Measurements from ENCODE around the gene SENP7.

SENP7 gene

DNA sequence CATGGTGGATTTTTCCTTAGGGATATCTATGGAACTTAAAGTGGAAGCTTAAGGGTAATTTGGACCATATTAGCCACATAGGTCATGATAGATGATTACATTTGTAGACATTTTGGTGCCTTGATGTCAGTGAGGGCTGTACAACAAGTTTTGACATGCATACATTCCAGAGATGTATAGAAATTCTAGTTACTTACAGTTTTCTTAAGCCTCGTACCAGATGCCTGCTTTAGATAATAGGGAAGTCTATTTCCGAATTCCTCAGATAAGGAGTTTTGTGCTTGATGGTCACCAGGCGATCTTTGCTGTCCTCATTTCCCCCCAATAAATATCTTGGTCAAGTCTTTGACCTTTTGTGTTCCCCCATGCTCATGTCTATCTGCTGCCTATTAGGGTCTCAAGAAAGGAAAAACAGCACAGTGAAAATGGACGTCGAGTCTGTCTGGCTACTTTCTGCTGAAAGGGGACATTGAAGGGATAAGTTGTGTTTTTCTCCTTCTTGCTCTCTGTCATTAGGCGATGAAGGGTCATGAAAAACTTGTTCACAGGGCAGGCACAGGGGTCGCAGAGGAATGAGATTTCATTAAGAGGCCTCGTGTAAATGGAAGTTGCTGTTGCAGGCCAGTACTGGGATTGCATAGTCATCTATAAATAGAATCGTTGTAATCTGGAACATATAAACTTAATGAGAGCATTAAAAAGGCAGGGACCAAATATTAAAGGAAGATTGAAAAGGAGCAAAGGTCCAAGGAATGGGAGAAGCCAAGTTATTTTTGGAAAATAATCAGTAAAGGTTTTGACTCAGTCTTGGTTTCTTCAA lies 20.0 kb upstream of the SENP7 start:
- DNase-seq (ENCODE audit: low read depth, low spot score) = no peak
- CTCF ChIA-PET = no interaction called here
- TF ChIP-seq CTCF (IDR thresholded peaks at IDR 0.05; ENCODE audit: insufficient read depth, low read length, missing control alignments) = no peak
- POLR2A ChIA-PET = no interaction called here
- no peak overlapping the region for H3K4me3 ChIP-seq (ENCODE audit: low read depth, low read length)

DNA sequence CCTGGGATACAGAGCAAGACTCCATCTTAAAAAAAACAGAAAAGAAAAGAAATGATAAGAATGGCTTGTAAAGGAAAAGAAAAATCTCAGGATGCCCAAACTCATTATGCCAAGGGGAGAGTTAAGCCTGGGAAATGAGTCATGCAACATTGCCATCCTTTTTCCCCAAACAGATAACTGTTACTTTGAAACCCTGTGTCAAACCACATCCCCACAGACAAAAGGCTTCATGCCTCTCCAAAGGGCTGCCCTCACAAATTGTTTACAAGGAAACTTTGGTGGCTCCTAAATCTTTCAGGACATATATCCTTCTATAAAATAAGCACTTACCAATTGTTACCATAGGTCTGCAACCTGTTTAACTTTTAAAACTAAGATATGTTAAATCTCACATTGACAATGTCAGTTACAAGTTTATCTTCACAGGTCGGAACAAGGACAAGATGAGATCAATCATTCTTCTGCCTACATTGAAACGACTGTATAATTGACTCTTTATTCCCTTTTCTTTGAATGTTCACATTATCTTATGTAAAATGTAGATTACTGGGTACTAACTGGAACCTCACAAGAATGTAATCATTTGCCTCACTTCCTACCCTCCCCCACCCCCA lies 18.6 kb upstream of the SENP7 start:
- H3K4me3 ChIP-seq (ENCODE audit: low read depth, low read length) = no peak overlapping the region
- TF ChIP-seq CTCF (IDR thresholded peaks at IDR 0.05; ENCODE audit: insufficient read depth, low read length, missing control alignments) = no peak
- CTCF ChIA-PET = no interaction called here
- POLR2A ChIA-PET = no interaction called here
- no peak for DNase-seq (ENCODE audit: low read depth, low spot score)

DNA sequence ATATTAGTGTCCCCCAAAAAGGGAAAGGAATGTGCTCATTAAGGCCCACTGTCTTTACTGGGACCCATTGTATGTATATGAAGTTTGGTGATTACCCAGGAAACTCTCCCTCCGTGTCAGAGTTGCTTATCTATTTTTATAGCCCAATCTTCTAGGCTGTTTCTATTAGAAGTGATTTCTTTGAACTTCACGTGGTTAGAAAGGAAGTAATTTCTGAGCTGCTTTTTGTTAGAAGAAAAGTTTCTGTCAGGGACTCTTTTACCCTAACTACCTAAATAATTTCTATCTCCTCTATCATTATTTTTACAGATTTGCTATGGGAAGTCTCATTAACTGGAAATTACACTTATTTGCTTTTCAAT lies 17.7 kb upstream of the SENP7 start:
- no peak for DNase-seq (ENCODE audit: low read depth, low spot score)
- no peak overlapping the region for H3K4me3 ChIP-seq (ENCODE audit: low read depth, low read length)
- CTCF ChIA-PET = interaction anchor here (1.1 kb wide), 1 partner anchor 9 kb away, joined by 3 read pairs; no protein-coding TSS in a partner anchor
- TF ChIP-seq CTCF (IDR thresholded peaks at IDR 0.05; ENCODE audit: insufficient read depth, low read length, missing control alignments) = no peak
- POLR2A ChIA-PET = no interaction called here

GRCh38 chr3:101529816-101530685 lies 17.0 kb upstream of the SENP7 start:
- CTCF ChIA-PET = interaction anchor here (0.9 to 1.1 kb wide), 2 partner anchors 10 to 13 kb away, joined by 3 to 4 read pairs; no protein-coding TSS in a partner anchor
- DNase-seq (ENCODE audit: low read depth, low spot score) = no peak
- no peak overlapping the region for H3K4me3 ChIP-seq (ENCODE audit: low read depth, low read length)
- TF ChIP-seq CTCF (IDR thresholded peaks at IDR 0.05; ENCODE audit: insufficient read depth, low read length, missing control alignments) = no peak
- POLR2A ChIA-PET = no interaction called here

- no peak for DNase-seq (ENCODE audit: low read depth, low spot score)
- no peak for TF ChIP-seq CTCF (IDR thresholded peaks at IDR 0.05; ENCODE audit: insufficient read depth, low read length, missing control alignments)
- POLR2A ChIA-PET = no interaction called here
- CTCF ChIA-PET = no interaction called here
- no peak overlapping the region for H3K4me3 ChIP-seq (ENCODE audit: low read depth, low read length)
Observed at GRCh38 chr3:101527906-101528305, 14.9 kb upstream of the SENP7 start.

DNA sequence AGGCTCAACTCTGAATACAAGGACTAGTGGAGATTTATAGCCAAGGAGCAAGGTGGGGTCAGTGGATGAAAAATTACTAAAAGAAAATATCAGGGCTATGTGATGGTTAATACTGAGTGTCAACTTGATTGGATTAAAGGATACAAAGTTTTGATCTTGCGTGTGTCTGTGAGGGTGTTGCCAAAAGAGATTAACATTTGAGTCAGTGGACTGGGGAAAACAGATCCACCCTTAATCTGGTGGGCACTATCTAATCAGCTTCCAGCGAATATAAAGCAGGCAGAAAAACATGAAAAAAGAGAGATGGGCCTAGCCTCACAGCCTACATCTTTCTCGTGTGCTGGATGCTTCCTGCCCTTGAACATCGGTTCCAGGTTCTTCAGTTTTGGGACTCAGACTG lies 14.4 kb upstream of the SENP7 start:
- no peak for TF ChIP-seq CTCF (IDR thresholded peaks at IDR 0.05; ENCODE audit: insufficient read depth, low read length, missing control alignments)
- H3K4me3 ChIP-seq (ENCODE audit: low read depth, low read length) = no peak overlapping the region
- DNase-seq (ENCODE audit: low read depth, low spot score) = no peak
- POLR2A ChIA-PET = no interaction called here
- CTCF ChIA-PET = no interaction called here
